COLO668 (cell line): Measurements from ENCODE around the gene AKAP17A.

Source experiments
- DNase-seq: peaks from one replicate; lab custom pipeline; 2025; ENCODE audit not compliant: unreplicated experiment; lab: John Stamatoyannopoulos, UW

The AKAP17A gene

DNA sequence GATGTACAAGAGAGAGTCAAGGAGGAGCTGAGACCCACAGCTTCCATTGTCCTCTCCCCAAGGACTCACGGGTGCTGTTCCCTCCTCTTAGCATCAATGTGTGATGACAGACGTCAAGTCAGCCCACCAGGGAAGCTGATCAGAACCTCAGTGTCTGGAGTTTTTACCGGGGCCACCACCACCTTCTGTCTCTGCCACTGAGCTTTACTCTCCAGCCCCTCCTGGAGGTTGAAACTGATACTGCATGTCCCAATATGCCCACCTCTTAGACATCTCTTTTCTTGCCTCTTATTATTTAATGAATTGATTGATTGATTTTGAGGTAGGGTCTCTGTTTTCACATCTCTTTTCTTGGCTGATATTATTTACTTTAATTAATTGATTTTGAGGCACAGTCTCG, 10.3 kb upstream of the AKAP17A start:
- DNase-seq: peak; percentile 40

DNA sequence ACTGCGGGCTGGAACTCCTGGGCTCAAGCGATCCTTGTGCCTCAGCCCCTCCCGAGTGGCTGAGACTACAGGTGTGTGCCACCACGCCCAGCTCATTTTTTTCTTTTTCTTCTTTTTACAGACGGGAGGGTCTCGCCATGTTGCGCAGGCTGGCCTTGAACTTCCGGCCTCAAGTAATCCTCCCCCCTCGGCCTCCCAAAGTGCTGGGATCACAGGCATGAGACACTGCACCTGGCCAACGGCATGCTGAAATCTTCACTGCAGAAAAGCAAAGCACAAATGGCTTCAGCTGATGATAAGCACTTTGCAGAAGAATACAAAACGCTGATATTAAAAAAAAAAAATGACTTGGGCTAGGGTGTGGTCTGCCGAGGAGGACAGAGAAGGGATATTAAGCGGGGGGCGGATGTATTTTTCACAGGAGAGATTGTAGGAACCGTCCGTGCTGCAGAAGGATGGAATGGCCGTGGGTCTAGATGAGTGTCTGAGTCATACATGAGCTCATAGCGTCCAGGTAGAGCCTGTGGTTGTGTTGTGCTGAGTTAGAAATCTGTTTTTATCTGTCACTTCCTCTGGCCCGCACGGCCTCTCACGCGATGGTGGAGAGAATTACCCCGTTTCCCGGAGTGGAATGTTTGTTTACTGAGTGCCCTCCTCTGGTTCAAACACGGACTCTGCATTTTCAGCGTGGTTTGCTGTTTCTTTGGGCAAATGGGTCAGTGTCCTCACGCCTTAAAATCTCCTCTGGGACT, 8.5 kb upstream of the AKAP17A start:
- DNase-seq: peak; percentile 41

DNA sequence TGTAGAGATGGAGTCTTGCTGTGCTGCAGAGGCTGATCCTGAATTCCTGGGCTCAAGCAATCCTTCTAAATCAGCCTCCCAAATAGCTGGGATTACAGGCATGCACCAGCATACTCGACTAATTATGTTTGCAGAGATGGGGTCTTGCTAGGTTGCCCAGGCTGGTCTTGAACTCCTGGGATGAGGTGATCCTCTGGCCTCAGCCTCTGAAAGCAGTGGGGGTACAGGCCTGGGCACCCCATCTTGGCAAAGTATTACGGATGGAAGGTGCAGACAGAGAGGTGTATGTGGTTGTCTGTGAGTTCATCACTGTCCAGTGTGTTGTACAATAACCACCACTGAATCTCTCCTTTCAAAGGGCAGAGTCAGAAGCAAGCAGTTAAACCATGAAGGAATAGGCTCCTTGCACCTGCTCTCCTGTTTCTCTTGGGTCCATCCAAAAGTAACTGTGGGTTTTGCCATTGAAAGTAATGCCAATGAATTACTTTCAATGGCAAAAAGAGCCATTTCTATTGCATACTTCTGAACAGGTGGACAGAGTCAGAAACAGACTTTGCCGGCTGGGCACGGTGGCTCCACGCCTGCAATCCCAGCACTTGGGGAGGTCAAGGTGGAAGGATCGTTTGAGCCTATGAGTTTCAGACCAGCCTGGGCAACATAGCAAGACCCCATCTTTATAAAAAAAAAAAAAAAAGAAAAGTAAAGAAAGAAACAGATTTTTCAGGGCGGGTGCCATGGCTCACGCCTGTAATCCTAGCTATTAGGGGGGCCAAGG, 7.0 kb upstream of the AKAP17A start:
- no peak for DNase-seq

DNA sequence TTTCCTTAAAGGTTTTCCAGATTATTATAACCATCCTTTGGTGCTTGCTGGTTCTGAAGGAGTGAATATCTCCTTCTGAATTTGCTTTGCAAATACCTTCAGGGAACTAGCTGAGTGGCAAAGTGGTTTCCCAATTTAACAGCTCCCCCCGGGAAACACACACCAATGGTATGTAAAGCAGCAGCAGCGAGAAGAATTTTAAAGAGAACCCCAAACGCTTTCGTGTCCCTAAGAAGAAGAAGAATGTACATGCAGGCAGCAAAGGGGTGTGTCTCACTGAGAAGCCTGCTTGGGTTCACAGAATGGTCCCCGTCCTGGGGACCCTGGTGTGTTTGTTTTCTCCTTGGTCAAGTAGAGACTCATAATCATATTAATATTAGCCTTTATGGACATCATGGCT, 4.2 kb upstream of the AKAP17A start:
- DNase-seq: no peak

DNA sequence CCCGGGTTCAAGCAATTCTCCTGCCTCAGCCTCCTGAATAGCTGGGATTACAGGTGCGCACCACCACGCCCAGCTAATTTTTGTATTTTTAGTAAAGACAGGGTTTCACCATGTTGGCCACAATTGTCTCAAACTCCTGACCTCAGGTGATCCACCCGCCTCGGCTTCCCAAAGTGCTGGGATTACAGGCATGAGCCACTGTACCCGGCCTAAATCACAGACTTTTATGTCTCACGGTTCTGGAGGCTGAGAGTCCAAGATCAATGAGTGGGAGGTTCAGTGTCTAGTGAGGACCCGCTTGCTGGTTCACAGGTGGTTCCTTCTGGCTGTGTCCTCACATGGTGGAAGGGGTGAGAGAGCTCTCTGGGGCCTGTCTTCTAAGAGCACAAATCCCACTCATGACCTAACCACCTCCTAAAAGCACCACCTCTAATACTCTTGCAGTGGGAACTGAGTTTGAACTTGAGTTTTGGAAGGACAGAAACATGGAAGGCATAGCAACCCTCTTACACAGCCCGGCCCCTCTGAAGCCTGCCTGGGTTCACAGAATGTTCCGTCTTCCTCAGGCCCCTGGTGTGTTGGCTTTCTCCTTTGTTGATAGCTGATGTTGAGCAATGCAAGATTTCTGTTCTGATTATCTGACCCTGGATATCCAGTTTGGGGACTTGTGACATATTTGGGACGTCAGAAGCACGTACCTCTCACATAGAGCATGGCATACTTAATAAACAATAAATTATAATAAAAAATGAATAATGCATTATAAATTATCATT, 1.9 kb upstream of the AKAP17A start:
- DNase-seq: no peak

DNA sequence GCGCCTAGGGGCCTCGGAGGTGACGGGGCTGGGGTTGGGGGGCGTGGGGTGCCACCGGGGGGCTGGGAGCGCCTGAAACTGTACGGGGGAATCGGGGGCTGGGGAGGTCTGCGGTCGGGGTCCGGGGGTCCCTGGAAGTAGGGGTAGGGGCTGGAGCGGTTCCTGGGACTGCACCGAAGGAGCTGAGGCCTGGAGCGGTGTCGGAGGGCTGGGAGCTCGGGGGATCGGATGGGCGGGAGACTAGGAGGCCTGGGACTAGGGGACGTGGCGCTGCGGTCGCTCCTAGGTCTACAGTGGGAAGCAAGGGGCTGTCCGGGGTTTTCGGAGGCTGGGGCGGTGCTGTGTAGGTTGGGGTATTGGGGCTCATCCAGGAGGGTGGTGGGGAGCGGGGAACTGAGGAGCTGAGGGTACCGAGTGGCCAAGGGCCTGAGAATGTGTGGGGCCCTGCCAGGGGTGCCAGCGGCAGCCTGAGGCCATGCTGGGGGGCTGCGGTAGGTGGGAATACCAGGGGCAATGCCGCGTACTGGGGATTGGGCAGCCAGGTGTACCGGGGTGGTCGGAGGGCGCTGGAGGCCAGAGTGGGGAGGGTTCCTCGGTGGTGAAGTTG, 562 bp downstream of the AKAP17A start:
- DNase-seq: peak; percentile 5

DNA sequence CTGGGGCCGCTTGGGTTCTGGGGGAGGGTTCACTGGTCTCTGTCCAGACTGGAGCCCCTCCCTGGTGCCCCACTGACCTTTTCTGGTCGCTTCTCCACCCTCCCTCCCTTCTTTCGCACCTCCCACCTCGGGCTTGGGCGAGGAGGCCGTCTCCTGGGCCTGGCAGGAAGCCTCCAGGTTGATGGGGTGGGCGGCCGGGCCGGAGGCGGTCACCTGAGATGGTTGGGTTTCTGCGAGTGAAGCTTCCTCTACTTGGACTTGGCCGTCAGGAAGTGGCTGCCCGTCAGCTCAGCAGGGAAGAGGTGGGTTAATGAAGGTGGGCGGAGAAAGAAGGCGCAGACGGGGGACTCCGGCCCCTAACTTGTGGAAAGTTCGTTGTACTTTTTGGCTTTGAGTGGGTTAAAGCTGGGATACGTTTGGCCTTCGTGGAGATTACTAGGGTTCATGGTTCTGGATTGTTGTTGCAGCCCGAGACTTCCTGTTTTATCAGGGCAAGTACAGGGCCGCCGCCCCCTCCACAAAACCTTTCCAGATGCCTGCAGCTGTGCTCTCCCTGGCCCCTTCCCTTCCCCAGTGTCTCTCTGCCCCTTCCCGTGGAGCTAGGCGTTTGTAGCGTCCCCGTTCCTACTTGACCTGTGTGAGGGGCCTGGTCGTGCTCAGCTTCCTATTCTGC, 1.2 kb downstream of the AKAP17A start:
- peak; percentile 4 for DNase-seq

DNA sequence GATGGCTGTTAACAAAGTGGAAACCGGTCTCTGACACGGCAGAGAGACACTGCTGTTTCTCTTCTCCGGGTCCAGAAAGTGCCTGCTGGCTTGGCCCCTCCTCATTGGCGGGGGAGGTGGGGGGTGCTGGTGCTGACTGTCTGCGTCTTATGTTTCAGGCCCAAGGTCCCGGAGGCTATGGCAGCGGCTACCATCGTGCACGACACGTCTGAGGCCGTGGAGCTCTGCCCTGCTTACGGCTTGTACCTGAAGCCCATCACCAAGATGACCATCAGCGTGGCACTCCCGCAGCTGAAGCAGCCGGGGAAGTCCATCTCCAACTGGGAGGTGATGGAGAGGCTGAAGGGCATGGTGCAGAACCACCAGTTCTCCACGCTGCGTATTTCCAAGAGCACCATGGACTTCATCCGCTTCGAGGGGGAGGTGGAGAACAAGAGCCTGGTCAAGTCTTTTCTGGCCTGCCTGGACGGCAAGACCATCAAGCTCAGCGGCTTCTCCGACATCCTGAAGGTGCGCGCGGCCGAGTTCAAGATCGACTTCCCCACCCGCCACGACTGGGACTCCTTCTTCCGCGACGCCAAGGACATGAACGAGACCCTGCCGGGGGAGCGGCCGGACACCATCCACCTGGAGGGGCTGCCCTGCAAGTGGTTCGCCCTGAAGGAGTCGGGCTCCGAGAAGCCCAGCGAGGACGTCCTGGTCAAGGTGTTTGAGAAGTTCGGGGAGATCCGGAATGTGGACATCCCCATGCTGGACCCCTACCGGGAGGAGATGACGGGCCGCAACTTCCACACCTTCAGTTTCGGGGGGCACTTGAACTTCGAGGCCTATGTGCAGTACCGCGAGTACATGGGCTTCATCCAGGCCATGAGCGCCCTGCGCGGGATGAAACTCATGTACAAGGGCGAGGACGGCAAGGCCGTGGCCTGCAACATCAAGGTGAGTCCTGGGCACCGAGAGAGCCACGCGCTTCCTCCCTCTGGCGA, 2.2 kb downstream of the AKAP17A start:
- no peak for DNase-seq

DNA sequence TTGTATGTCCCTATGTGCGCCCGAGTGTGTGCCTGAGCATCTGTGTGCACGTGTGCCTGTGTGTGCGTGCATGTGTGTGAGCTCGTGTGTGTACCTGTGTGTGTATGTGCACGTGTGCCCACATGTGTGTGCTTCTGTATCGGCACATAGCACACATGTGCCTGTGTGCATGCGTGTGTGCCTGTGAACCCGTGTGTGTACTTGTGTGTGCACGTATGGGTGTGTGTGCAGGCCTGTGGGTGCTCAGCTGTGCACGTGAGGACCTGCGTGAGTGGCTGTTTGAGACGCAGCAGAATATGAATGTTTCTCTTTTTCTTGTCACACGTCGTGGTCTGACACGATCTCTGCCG, 4.3 kb downstream of the AKAP17A start:
- no peak for DNase-seq

DNA sequence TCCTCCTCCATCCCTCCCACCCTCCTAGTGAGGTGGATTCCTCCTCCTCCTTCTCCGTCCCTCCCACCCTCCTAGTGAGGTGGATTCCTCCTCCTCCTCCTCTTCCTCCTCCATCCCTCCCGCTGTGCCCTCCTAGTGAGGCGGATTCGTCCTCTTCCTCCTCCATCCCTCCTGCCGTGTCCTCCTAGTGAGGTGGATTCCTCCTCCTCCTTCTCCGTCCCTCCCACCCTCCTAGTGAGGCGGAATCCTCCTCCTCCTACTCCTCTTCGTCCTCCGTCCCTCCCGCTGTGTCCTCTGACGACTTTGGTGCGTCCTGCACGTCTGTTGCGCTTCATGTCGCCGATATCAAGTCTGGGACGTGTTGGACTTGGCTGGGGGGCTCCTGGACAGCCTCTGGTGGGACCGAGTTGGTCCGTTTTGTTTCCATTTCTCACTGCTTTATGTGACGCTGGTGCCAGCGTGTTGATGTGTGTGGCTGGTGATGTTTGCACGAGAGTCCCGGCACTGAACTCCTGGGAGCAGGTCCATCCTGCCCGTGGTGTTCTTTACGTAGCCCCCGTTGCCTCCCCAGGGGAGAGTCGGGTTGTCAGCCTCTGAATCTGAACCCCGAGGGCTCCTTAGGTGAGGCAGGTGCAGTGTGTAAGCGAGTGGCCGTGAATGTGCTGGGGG, 5.4 kb downstream of the AKAP17A start:
- no peak for DNase-seq

DNA sequence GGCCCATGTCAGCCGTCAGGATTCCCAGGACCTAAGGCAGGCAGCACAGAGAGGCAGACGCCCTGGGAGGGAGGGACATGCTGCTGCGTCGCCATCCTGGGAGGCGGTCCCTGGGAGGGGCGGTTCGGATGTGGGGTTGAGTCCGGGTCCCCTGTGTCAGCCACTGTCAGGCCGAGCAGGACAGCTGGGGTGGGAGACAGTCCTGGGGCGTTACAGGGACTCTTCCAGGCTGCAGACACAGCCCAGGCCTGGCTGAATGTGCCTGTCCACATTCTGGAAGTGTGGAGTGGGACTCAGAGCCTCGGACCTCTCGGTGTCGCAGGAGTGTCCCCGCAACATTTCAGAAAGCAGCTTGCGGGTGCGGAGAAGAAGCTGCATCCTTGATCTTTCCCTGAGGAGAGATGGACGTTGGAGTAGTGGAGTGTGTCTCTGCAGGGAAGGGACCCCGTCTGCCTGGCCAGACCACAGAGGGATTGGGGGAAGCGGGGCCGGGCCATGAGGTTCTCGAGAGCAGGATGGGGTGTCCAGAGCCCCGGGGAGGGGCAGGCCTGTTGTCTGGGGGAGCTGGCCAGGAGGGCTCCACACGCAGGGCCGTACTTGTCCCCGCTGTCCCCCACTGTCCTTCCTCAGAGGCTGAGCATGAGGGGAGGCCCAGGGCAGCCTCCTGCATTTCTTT, 6.1 kb downstream of the AKAP17A start:
- DNase-seq: no peak

DNA sequence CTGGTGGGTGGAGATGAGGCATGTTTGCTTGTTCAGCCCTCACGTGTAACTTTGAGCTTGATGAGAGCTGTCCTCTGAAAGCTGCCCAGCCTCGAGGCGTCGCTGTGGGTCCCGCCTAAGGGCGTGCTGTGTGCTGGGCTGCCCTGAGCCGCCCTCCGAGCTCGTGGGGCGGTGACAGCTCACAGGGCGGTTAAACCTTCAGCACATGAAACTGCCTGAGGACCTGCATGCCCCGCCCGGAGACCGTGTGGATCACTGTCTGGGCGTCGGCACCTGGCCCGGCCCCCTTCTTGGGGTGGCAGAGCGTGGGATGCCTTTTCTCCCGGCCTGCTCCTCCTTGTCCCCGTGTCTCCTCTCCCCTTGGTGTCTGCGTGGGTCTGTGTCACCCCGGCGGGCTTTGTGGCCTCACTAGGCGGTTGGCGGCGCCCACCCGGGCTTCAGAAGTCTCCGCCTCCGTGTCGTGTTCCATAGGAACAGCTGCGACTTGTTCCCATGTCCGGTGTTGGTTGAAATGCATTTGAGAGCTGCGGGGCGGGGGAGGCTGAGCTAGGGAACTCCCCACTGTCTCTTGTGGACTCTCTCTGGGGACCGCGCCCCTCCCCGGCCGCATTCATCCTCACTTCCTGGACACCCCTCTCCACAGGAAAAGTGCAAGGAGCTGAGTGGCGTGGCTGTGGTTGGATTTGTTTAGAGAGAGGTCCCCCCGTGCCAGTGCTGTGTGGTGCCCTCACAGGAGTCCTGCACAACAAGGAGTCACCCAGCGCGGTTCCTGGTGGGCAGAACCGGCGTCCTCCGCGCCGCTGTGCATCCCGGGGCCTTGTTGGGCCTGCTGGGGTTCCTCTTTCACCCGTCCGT, 6.8 kb downstream of the AKAP17A start:
- no peak for DNase-seq

DNA sequence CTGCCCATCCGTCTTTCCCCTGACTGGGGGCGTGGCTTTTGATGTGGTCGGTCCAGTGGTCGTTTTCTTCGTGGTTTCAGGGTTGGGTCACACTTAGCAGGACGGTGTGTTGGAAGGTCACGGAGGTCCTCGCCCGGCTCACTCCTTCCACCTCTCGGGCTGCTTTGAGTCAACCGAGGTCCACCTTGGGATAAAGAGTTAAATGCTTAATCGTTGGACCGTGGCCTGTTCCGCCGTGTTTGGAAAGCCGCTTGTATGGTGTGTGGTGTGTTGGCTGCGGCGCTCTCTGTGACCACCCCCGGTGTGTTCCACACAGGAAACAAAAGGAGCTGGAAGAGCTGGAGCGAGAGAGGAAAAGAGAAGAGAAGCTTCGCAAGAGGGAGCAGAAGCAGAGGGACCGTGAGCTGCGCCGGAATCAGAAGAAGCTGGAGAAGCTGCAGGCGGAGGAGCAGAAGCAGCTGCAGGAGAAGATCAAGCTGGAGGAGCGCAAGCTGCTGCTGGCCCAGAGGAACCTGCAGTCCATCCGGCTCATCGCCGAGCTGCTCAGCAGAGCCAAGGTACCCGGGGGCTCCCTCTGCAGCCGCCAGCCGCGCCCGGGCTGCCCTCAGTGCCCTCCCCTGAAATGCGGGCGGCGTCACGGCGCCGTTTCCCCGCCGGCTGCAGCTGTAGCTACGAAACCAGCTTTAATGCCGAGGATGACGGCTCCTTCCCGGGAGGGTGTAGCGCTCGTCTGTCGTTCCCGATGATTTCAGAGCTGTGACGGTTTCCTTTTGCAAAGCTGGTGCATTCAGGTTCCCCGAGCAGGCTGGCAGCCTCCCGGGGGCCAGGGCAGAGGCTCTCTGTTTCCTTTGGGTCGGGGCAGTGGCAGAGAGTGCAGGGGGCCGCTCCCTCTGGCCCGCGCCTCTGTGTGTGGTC, 7.7 kb downstream of the AKAP17A start:
- no peak for DNase-seq

DNA sequence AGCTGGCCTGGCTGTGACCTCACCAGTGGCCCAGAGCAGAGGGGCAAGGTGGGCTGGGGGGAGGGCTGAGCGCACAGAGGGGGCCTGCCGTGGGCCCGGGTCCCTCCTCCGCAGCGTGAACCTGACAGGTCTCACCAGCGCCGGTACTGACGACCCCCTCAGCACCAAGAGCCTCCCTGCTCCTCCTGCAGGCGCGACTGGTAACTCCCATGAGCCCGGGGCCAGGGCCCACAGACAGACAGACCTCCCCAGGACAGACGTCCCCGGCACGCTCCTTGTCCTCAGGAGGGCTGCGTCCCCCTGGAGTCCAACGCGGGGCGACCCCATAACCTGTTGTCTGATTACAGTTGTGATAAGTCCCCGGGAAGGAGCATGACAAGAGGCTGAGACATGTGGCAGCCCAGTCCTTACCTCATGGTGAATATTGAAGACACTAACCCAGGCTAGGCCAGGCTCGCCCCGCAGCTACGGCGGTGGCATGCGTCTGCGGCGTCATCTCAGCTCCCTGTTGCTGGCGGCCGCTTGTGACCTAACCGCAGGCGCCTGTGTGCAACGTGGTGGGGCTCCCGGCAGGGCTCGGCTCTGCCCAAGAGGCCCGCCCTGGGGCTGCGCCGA, 8.5 kb downstream of the AKAP17A start:
- no peak for DNase-seq

DNA sequence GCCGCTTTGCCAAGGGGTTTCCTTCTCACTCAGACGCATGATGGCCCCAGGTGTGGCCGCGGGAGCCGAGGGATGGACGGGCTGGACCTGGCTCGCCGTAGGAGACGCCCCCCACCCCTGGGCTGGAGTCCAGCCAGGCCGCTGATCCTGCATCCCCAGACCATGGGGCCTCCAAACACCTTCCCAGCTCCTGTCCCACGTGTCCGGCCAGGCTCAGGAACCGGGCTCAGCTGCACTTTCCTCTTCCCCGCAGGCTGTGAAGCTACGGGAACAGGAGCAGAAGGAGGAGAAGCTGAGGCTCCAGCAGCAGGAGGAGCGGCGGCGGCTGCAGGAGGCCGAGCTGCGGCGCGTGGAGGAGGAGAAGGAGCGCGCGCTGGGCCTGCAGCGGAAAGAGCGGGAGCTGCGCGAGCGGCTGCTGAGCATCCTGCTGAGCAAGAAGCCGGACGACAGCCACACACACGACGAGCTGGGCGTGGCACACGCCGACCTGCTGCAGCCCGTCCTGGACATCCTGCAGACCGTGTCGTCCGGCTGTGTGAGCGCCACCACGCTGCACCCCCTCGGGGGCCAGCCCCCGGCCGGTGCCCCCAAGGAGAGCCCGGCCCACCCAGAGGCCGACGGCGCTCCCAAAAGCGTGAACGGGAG, 9.1 kb downstream of the AKAP17A start:
- DNase-seq: no peak
